GM12878 (cell line): Measurements from ENCODE around the gene CHCHD6. TPM values are rescaled to one million over a fixed set of nuclear protein-coding genes. Genes with fewer than 3 reads are reported as not detected.

Source experiments
- BRCA1 ChIP-seq: IDR thresholded peaks from 2 replicates; pipeline ENCODE4 v1.6.1; 2011; ENCODE audit warnings: low read depth, low read length, improper control_type of control experiment
- CHD4 ChIP-seq: fragments of 200-600 bp; sonication (generic); IDR thresholded peaks from 2 replicates; pipeline ENCODE4 v1.6.1; 2016; ENCODE audit warnings: mild to moderate bottlenecking
- CREB1 ChIP-seq: IDR thresholded peaks from 2 replicates; pipeline ENCODE4 v1.6.1; 2012; ENCODE audit warnings: low read depth, mild to moderate bottlenecking, inconsistent platforms
- DPF2 ChIP-seq: fragments of 450-650 bp; IDR thresholded peaks from 2 replicates; pipeline ENCODE4 v1.6.1; 2017; ENCODE audit warnings: mild to moderate bottlenecking
- E2F8 ChIP-seq: fragments of 450-650 bp; IDR thresholded peaks from 2 replicates; pipeline ENCODE4 v1.6.1; 2018; ENCODE audit warnings: mild to moderate bottlenecking, low read depth, moderate library complexity; ENCODE audit not compliant: partially characterized antibody
- E4F1 ChIP-seq: fragments of 450-650 bp; IDR thresholded peaks from 2 replicates; pipeline ENCODE4 v1.6.1; 2018; ENCODE audit warnings: borderline replicate concordance, mild to moderate bottlenecking; ENCODE audit not compliant: partially characterized antibody
- ETV6 ChIP-seq, 2 experiments: fragments of 450-650 bp in 1 of 2; IDR thresholded peaks in 1 of 2; conservative IDR thresholded peaks in 1 of 2; 2 replicates each; pipeline ENCODE4 v1.6.1; 2014; ENCODE audit warnings: antibody characterized with exemption in 1 of 2, borderline replicate concordance in 1 of 2, low read depth in 1 of 2, mild to moderate bottlenecking in 1 of 2, moderate library complexity in 1 of 2
- HDAC6 ChIP-seq: fragments of 200-600 bp; sonication (generic); IDR thresholded peaks from one replicate; pipeline ENCODE4 v1.8.0; 2017; ENCODE audit warnings: antibody characterized with exemption; ENCODE audit not compliant: unreplicated experiment
- JUND ChIP-seq: IDR thresholded peaks from 2 replicates; pipeline ENCODE4 v1.6.1; 2012; ENCODE audit warnings: low read depth, mild to moderate bottlenecking, low read length, improper control_type of control experiment, moderate library complexity
- NR2C1 ChIP-seq: fragments of 450-650 bp; IDR thresholded peaks from 2 replicates; pipeline ENCODE4 v1.6.1; 2017; ENCODE audit warnings: antibody characterized with exemption, mild to moderate bottlenecking, moderate library complexity
- PBX3 ChIP-seq: IDR thresholded peaks from 2 replicates; pipeline ENCODE4 v1.6.1; 2011; ENCODE audit warnings: mild to moderate bottlenecking, low read depth, low read length, moderate library complexity; ENCODE audit not compliant: insufficient replicate concordance
- PKNOX1 ChIP-seq: fragments of 450-650 bp; IDR thresholded peaks from 2 replicates; pipeline ENCODE4 v1.6.1; 2016; ENCODE audit warnings: mild to moderate bottlenecking
- POLR2AphosphoS2 ChIP-seq: IDR thresholded peaks from 2 replicates; pipeline ENCODE4 v1.6.1; 2011; ENCODE audit warnings: low read depth, mild to moderate bottlenecking, low read length, improper control_type of control experiment, moderate library complexity
- SMARCA5 ChIP-seq: fragments of 450-650 bp; IDR thresholded peaks from 2 replicates; pipeline ENCODE4 v1.6.1; 2017; ENCODE audit warnings: mild to moderate bottlenecking
- TARDBP ChIP-seq: IDR thresholded peaks from 2 replicates; pipeline ENCODE4 v1.6.1; 2016; ENCODE audit warnings: borderline replicate concordance
- TCF12 ChIP-seq: IDR thresholded peaks from 2 replicates; pipeline ENCODE4 v1.6.1; 2011; ENCODE audit warnings: low read depth, mild to moderate bottlenecking, low read length
- ZBTB40 ChIP-seq: fragments of 450-650 bp; IDR thresholded peaks from 2 replicates; pipeline ENCODE4 v1.6.1; 2016; ENCODE audit warnings: mild to moderate bottlenecking, moderate library complexity, borderline replicate concordance
- ZNF217 ChIP-seq: fragments of 450-650 bp; IDR thresholded peaks from 2 replicates; pipeline ENCODE4 v1.6.1; 2017; ENCODE audit warnings: antibody characterized with exemption, mild to moderate bottlenecking
- polyA plus RNA-seq, 11 experiments: library from polyadenylated mRNA; depleted of rRNA in 4 of 11; unstranded in 6 of 11; stranded (reverse) in 5 of 11; fragments of >200 nt; fragmentation: Nextera tagmentation in 4 of 11; fragmentation: Illumina TruSeq in 1 of 11; extraction: Ambion mirVana in 4 of 11; extraction: Trizol in 1 of 11; gene quantifications; 1 replicate in 1 of 11; 2 replicates in 10 of 11; pipeline versions ENCODE4 v1.2.1 to v1.2.3, GENCODE V29; 2011 to 2016; ENCODE audit warnings: inconsistent platforms in 2 of 11, missing spikeins in 2 of 11, low read depth in 1 of 11
- total RNA-seq, 4 experiments: library from RNA; depleted of rRNA in 3 of 4; stranded (reverse); fragments of >200 nt in 3 of 4; fragmentation: Illumina TruSeq in 1 of 4; extraction: Trizol in 1 of 4; gene quantifications; 2 replicates each; pipeline versions ENCODE4 v1.2.1 to v1.2.3, GENCODE V29; 2013 to 2021

CHCHD6 gene
- total and polyA plus RNA-seq, 10 of the 15 experiments (the other 5 are each of a cell fraction or from before 2014, with no cell fraction given), result 2.7 to 16.7 (median 12.3) TPM

- TF ChIP-seq PKNOX1 (peak; percentile 36; the same call in 1 of the 2 replicates), TARDBP (no peak), ETV6 (conservative IDR thresholded peaks at IDR 0.05 in 1 of 2, IDR thresholded peaks at IDR 0.05 in 1 of 2; ENCODE audit: borderline replicate concordance in 1 of 2, low read depth in 1 of 2) (no peak), HDAC6 (no peak), E4F1 (no peak), CHD4 (no peak), E2F8 (no peak), SMARCA5 (peak; percentile 100), NR2C1 (no peak), POLR2AphosphoS2 (no peak), DPF2 (peak; percentile 56), JUND (peak; percentile 10; the same call in 1 of the 2 replicates), ZNF217 (peak; percentile 94), BRCA1 (no peak), ZBTB40 (no peak), PBX3 (no peak), TCF12 (peak; percentile 87; the same call in 1 of the 2 replicates), CREB1 (0 out of 2 replicates have a peak, but pooled peaks have one; percentile 18)
Measured at GRCh38 chr3:126982471-126983175, 278.6 kb downstream of the CHCHD6 start, which contains the start of gene PLXNA1 (continued).
